ENCODE results near the gene ANXA6. TPM values are rescaled to one million over a fixed set of nuclear protein-coding genes. Genes with fewer than 3 reads are reported as not detected.

ANXA6 gene
- total and polyA plus RNA-seq, 9 of the 15 experiments (the other 6 are each of a cell fraction or from before 2014, with no cell fraction given) = 0.70 to 13.2 (median 8.3) TPM

- TF ChIP-seq IRF1 (CRISPR knock-in tag; IDR thresholded peaks at IDR 0.05; ENCODE audit: borderline replicate concordance) (no peak), KDM1A (IDR thresholded peaks at IDR 0.05) (peak in 1 of 2 experiments; percentile 23; a peak in 1 of 4 replicates)
- Histone ChIP-seq H3K79me2 (ENCODE audit: control insufficient read depth, insufficient read depth, low read length) (peaks cover 91% of the 10 kb centered on the region), H3K4me2 (ENCODE audit: insufficient read depth, low read length) (no peak overlapping the region), H3K27ac (ENCODE audit: extremely low read depth, low read depth, low read length) (no peak overlapping the region), H4K20me1 (replicated peaks; ENCODE audit: control insufficient read depth, insufficient read depth, low read length) (peaks cover 11% of the 10 kb centered on the region), H3K9ac (ENCODE audit: insufficient read depth in 1 of 2, low read depth in 2 of 2, low read length in 2 of 2) (no peak overlapping the region), H3K4me1 (replicated peaks in 1 of 2; ENCODE audit: control insufficient read depth in 2 of 2, insufficient read depth in 2 of 2, low read length in 2 of 2) (peaks cover 14 to 19% of the 10 kb centered on the region in 2 experiments; a peak in 4 of 5 replicates), H3K36me3 (ENCODE audit: control insufficient read depth, insufficient read depth, low read length) (peaks cover 24% of the 10 kb centered on the region; the same call in 2 of the 3 replicates), H3K27me3 (ENCODE audit: control insufficient read depth in 2 of 2, insufficient read depth in 2 of 2, low read length in 2 of 2) (no peaks in the 10 kb centered on the region), H3K9me1 (ENCODE audit: control insufficient read depth, insufficient read depth, low read length) (peaks cover 5% of the 10 kb centered on the region), H2AFZ (ENCODE audit: low read depth, low read length) (no peak overlapping the region), H3K4me3 (no peak overlapping the region), H3K9me3 (replicated peaks; ENCODE audit: control insufficient read depth, insufficient read depth, low read depth, low read length) (no peaks in the 10 kb centered on the region)
- ChIA-PET POLR2A (no interaction called here), CTCF (ENCODE audit: low intra/inter-chr PET ratio) (no interaction called here)
- no peak for DNase-seq (ENCODE audit: extremely low read depth in 1 of 4, low spot score in 3 of 4)
- 80% methylated on average over 6 of the region's 6 CpGs for WGBS (ENCODE audit: insufficient coverage, low coverage, missing lambda C conversion rate)
- ATAC-seq = no peak
- intact Hi-C loops (cut with micrococcal nuclease) = no loop called here
- BruUV-seq (replicated peaks) = no TSS peak
- in situ Hi-C loops (cut with MboI) = no loop called here
- no peak for FAIRE-seq
These were observed 81.0 kb downstream of the ANXA6 start for GRCh38 chr5:151076616-151077015.

- FAIRE-seq (no peak), ATAC-seq (no peak), DNase-seq (ENCODE audit: extremely low read depth in 1 of 4, low spot score in 3 of 4) (no peak)
- intact Hi-C loops (cut with micrococcal nuclease) (no loop called here), in situ Hi-C loops (cut with MboI) (no loop called here)
- no peak overlapping the region for H3K4me2 ChIP-seq (ENCODE audit: insufficient read depth, low read length)
- H2AFZ ChIP-seq (ENCODE audit: low read depth, low read length) = no peak overlapping the region
- no peaks in the 10 kb centered on the region for H3K27me3 ChIP-seq (ENCODE audit: control insufficient read depth in 2 of 2, insufficient read depth in 2 of 2, low read length in 2 of 2)
- H4K20me1 ChIP-seq (replicated peaks; ENCODE audit: control insufficient read depth, insufficient read depth, low read length) = peaks cover 13% of the 10 kb centered on the region
- BruUV-seq (replicated peaks) = no TSS peak
- no peak overlapping the region for H3K27ac ChIP-seq (ENCODE audit: extremely low read depth, low read depth, low read length)
- ChIA-PET CTCF (ENCODE audit: low intra/inter-chr PET ratio) (no interaction called here), POLR2A (interaction anchor here (1.1 kb wide), 1 partner anchor 23 kb away, joined by 4 read pairs; no protein-coding TSS in a partner anchor)
- peaks cover 14 to 15% of the 10 kb centered on the region in 2 experiments; a peak in 4 of 5 replicates for H3K4me1 ChIP-seq (replicated peaks in 1 of 2; ENCODE audit: control insufficient read depth in 2 of 2, insufficient read depth in 2 of 2, low read length in 2 of 2)
- peaks cover 5% of the 10 kb centered on the region for H3K9me1 ChIP-seq (ENCODE audit: control insufficient read depth, insufficient read depth, low read length)
- peaks cover 24% of the 10 kb centered on the region; the same call in 2 of the 3 replicates for H3K36me3 ChIP-seq (ENCODE audit: control insufficient read depth, insufficient read depth, low read length)
- H3K9ac ChIP-seq (ENCODE audit: insufficient read depth in 1 of 2, low read depth in 2 of 2, low read length in 2 of 2) = peak overlapping the region in 1 of 2 experiments; percentile 84; a peak in 2 of 4 replicates
- peaks cover 86% of the 10 kb centered on the region for H3K79me2 ChIP-seq (ENCODE audit: control insufficient read depth, insufficient read depth, low read length)
- H3K9me3 ChIP-seq (replicated peaks; ENCODE audit: control insufficient read depth, insufficient read depth, low read depth, low read length) = no peaks in the 10 kb centered on the region
- WGBS (ENCODE audit: insufficient coverage, low coverage, missing lambda C conversion rate) = 77% methylated on average over 4 of the region's 5 CpGs
- no peak overlapping the region for H3K4me3 ChIP-seq
- TF ChIP-seq E2F3 (CRISPR knock-in tag; IDR thresholded peaks at IDR 0.05) = no peak
- peak; percentile 84 for TF ChIP-seq EGR1 (conservative IDR thresholded peaks at IDR 0.05)
- no peak for TF ChIP-seq ZNF639 (CRISPR knock-in tag; conservative IDR thresholded peaks at IDR 0.05 in 1 of 2, IDR thresholded peaks at IDR 0.05 in 1 of 2)
- TF ChIP-seq POLR2AphosphoS2 (IDR thresholded peaks at IDR 0.05; ENCODE audit: low read length) = no peak
- TF ChIP-seq RCOR1 (IDR thresholded peaks at IDR 0.05; ENCODE audit: borderline replicate concordance in 1 of 2, low read depth in 2 of 2, low read length in 2 of 2) = no peak
- TF ChIP-seq ZNF311 (CRISPR knock-in tag; IDR thresholded peaks at IDR 0.05) = no peak
- no peak for TF ChIP-seq KDM5B (IDR thresholded peaks at IDR 0.05; ENCODE audit: insufficient replicate concordance, low read depth, low read length)
- TF ChIP-seq EHMT2 (IDR thresholded peaks at IDR 0.05) = no peak
- TF ChIP-seq KHSRP (IDR thresholded peaks at IDR 0.05) = no peak
- TF ChIP-seq RBFOX2 (IDR thresholded peaks at IDR 0.05; ENCODE audit: low read depth, low read length) = 0 out of 2 replicates have a peak, but pooled peaks have one; percentile 21
- TF ChIP-seq XRCC4 (IDR thresholded peaks at IDR 0.05; ENCODE audit: extremely low read depth, insufficient read depth, insufficient read length) = no peak
- TF ChIP-seq FIP1L1 (IDR thresholded peaks at IDR 0.05; ENCODE audit: low read depth, low read length, poor library complexity, severe bottlenecking) = no peak
These were observed 81.8 kb downstream of the ANXA6 start for GRCh38 chr5:151075698-151076331.
